Measurements from ENCODE around the gene GRN. TPM values are rescaled to one million over a fixed set of nuclear protein-coding genes. Genes with fewer than 3 reads are reported as not detected.

The GRN gene
- total RNA-seq, 1 donor from 2014 or later = 160 TPM

Other genes starting within 250 kb of the GRN start
- 62.6 TPM for gene HDAC5, start 221.7 kb upstream of the GRN start, total RNA-seq
- 0.27 TPM for gene HROB, start 203.4 kb upstream of the GRN start, total RNA-seq
- 12.9 TPM for gene ASB16, start 174.6 kb upstream of the GRN start, total RNA-seq
- 20.9 TPM for gene TMUB2, start 158.3 kb upstream of the GRN start, total RNA-seq
- 28.7 TPM for gene ATXN7L3, start 145.4 kb upstream of the GRN start, total RNA-seq
- gene UBTF, start 125.6 kb upstream of the GRN start, total RNA-seq = 53.9 TPM
- gene SLC4A1, start 77.2 kb upstream of the GRN start, total RNA-seq = not detected
- 0.41 TPM for gene RUNDC3A, start 36.7 kb upstream of the GRN start, total RNA-seq
- gene SLC25A39, start 20.5 kb upstream of the GRN start, total RNA-seq = 46.7 TPM
- 0.55 TPM for gene FAM171A2, start 18.6 kb downstream of the GRN start, total RNA-seq
- gene ITGA2B, start 44.3 kb downstream of the GRN start, total RNA-seq = 0.91 TPM
- 16.6 TPM for gene GPATCH8, start 158.1 kb downstream of the GRN start, total RNA-seq
- 4.0 TPM for gene FZD2, start 212.2 kb downstream of the GRN start, total RNA-seq